BJ (cell line): ENCODE measurements around the gene WDFY3. TPM values are rescaled to one million over a fixed set of nuclear protein-coding genes. Genes with fewer than 3 reads are reported as not detected.
"Not testable (repeated sequence)": the region's sequence is repeated elsewhere in the genome, so short reads cannot be mapped to it uniquely, and the experiment has no call there.

ENCODE experiments used
- CTCF ChIA-PET: fragments of 350-600 bp; formaldehyde crosslinking; extraction: SDS; loops from one replicate; lab custom pipeline; 2021; ENCODE audit warnings: antibody characterized with exemption, inconsistent platforms; lab: Yijun Ruan, JAX
- POLR2A ChIA-PET: fragments of 300-600 bp; sonication (Branson Sonifier 250); formaldehyde crosslinking; extraction: SDS; loops from one replicate; lab custom pipeline; 2021; ENCODE audit warnings: antibody characterized with exemption; lab: Charles Lee
- DNase-seq: peaks from one replicate; pipeline ENCODE4 v3.0.0-alpha.2; 2011; ENCODE audit warnings: low read depth
- H3K27me3 ChIP-seq: 2 replicates; pipeline ENCODE4 v1.6.0; 2011; ENCODE audit warnings: low read length; ENCODE audit not compliant: control insufficient read depth, insufficient read depth
- H3K36me3 ChIP-seq: 2 replicates; pipeline ENCODE4 v1.5.1; 2011; ENCODE audit warnings: low read length; ENCODE audit not compliant: control insufficient read depth, insufficient read depth
- H3K4me3 ChIP-seq: 2 replicates; pipeline ENCODE4 v1.5.1; 2011; ENCODE audit warnings: low read depth, mild to moderate bottlenecking, control low read depth, low read length
- polyA plus RNA-seq: library from polyadenylated mRNA; depleted of rRNA; stranded (reverse); fragments of >200 nt; gene quantifications from 2 replicates; pipeline ENCODE4 v1.2.3, GENCODE V29; 2011
- TF ChIP-seq, protein P1 (sequence below): IDR thresholded peaks from 2 replicates; pipeline ENCODE4 v1.5.1; 2011; ENCODE audit warnings: low read depth, mild to moderate bottlenecking, control low read depth, inconsistent platforms, low read length, moderate library complexity; ENCODE audit not compliant: insufficient read depth

Gene WDFY3
- polyA plus RNA-seq, 1 experiment, result 28.8 TPM

DNA sequence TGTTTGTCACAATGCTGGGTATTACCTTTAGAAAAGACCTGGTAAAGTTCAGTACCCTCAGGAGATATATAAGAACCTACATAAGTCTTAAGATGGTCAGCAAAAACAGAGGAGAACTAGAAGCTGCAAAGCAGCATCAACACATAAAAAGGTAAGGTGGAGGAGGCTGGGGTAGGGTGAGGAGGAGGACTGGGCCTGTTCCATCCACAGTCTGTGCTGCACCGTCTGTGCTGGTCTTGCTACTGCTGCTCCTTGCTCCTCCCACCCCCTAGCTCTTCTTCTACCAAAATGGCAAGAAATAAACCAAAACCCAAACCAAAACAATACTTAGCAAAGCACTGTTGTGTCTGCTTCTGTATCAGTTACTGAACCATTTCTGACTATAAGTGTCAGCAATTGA, 281.4 kb downstream of the WDFY3 start:
- no peaks in the 10 kb centered on the region for H3K27me3 ChIP-seq
- DNase-seq, result no peak
- ChIA-PET CTCF (no interaction called here), POLR2A (no interaction called here)
- H3K36me3 ChIP-seq, result peaks cover 10% of the 10 kb centered on the region
- no peak overlapping the region for H3K4me3 ChIP-seq
- TF ChIP-seq, protein P1, sequence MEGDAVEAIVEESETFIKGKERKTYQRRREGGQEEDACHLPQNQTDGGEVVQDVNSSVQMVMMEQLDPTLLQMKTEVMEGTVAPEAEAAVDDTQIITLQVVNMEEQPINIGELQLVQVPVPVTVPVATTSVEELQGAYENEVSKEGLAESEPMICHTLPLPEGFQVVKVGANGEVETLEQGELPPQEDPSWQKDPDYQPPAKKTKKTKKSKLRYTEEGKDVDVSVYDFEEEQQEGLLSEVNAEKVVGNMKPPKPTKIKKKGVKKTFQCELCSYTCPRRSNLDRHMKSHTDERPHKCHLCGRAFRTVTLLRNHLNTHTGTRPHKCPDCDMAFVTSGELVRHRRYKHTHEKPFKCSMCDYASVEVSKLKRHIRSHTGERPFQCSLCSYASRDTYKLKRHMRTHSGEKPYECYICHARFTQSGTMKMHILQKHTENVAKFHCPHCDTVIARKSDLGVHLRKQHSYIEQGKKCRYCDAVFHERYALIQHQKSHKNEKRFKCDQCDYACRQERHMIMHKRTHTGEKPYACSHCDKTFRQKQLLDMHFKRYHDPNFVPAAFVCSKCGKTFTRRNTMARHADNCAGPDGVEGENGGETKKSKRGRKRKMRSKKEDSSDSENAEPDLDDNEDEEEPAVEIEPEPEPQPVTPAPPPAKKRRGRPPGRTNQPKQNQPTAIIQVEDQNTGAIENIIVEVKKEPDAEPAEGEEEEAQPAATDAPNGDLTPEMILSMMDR, result no peak

DNA sequence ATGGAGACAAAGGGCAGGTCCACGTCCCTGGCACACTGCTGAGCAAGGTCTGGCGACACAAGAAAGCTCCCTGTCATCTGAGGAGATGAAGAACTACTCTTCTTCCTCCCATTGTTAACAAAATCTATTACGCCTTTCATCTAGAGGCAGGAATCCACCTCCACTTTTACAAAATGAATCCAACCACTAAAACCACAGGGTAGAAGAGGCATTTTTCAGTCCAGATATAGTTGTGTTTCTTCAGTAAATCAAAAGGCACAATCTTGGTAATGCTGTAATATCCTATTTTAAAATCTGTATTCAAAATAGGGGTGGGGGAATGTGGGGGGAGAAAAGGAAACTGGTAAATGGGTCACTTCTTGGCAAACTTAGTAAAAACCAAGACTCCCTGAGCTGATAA, 282.1 kb downstream of the WDFY3 start:
- Histone ChIP-seq H3K4me3 (no peak overlapping the region), H3K36me3 (peaks cover 12% of the 10 kb centered on the region), H3K27me3 (no peaks in the 10 kb centered on the region)
- DNase-seq, result no peak
- POLR2A ChIA-PET, result no interaction called here
- CTCF ChIA-PET, result no interaction called here
- TF ChIP-seq, protein P1, result no peak

DNA sequence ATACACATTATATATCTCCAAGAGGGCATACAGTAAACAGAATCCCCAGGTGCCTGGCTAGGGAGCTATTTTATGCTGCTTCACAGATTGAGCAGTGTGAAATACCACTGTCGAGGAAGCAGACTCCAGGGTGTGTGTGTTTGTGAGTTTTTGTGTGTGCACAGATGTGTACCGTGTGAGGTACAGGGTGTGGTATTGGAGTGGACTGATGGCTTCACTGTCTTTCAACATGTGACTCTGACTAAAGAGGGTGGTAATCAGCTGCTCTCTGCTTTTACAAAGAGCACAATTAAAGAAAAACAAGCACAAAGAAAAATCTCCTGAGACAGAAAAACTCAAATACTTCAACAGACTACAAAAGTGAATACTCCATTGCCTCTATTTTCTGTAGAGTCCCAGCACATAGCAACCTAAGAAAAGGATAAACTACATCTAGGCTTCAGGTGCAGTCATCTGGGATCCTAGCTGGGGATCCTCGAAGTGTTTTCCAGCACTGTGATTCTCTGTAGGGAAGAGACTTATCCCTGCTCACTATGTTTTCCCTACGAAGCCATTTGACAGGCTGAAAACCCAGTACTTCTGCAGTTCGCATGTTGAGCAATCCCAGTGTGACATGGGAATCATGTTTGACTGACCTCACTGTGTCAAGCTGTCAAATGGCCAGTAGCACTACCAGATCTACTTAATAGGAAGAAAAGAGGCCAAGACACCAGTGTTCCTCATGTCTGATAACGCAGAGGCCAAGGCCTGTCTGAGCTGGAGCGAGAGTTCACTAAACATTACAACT, 283.2 kb downstream of the WDFY3 start:
- ChIA-PET POLR2A (no interaction called here), CTCF (interaction anchor here (1.1 kb wide), 1 partner anchor 44 kb away, joined by 3 read pairs; no protein-coding TSS in a partner anchor)
- DNase-seq, result no peak
- Histone ChIP-seq H3K4me3 (no peak overlapping the region), H3K27me3 (no peaks in the 10 kb centered on the region), H3K36me3 (peaks cover 18% of the 10 kb centered on the region)
- TF ChIP-seq, protein P1, result no peak

DNA sequence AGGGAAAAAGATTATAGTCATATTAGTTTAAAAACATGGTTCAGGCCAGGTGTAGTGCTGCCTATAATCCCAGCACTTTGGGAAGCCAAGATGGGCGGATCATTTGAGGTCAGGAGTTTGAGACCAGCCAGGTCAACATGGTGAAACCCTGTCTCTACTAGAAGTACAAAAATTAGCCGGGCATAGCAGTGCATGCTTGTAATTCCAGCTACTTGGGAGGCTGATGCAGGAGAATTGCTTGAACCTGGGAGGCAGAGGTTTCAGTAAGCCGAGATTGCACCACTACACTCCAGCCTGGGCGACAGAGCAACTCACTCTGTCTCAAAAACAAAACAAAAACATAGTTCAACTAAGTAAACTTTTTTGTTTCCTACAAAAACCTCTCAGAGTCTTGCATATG, 283.8 kb downstream of the WDFY3 start:
- DNase-seq, H3K4me3 ChIP-seq, H3K27me3 ChIP-seq, POLR2A ChIA-PET: not testable (repeated sequence)
- H3K36me3 ChIP-seq, result peaks cover 20% of the 10 kb centered on the region
- CTCF ChIA-PET, result interaction anchor here (1.1 kb wide), 1 partner anchor 45 kb away, joined by 3 read pairs; no protein-coding TSS in a partner anchor

DNA sequence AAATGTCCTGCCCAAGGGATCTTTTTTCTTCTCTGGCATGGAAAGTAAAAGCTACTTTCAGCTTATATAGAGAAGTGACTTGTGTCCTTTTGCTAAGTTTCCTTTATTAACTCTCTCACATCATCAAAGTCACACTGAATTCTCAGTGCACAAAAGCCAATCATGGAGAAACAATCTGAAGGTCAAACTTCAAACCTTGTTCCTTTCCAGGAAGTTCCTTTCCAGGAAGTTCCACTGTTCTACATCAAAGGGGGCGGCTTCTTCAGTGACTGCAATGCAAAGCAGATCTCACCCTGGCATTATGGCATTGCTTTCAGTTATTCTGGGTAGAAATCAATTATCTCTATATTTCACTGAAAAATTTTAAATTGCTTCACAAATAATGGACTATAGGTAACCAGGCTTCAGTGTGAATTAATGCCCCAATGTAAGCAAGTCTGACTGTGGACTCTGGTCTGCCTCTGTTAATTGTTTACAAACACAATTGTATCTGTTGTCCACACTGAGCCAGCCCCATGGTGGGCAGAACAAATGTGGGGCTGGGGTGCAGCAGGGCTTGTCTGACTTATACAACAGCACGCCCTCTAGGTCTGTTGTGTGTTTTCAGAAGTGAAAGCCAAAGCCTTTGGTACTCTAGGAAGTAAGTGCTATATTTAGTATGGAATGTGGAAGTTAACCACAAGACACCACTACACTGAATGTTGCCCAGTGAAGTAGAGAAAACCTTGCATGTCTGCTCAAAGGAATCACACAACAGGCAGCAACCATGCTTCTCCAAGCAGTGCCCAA, 284.8 kb downstream of the WDFY3 start:
- Histone ChIP-seq H3K4me3 (no peak overlapping the region), H3K27me3 (no peaks in the 10 kb centered on the region), H3K36me3 (peaks cover 23% of the 10 kb centered on the region)
- TF ChIP-seq, protein P1, result peak; percentile 12; the same call in 1 of the 2 replicates
- ChIA-PET CTCF (interaction anchor here (1.1 kb wide), 1 partner anchor 46 kb away, joined by 3 read pairs; no protein-coding TSS in a partner anchor), POLR2A (no interaction called here)
- DNase-seq, result peak; percentile 43
